CD8-positive, alpha-beta memory T cell (primary cell): ENCODE results near the gene BOD1L1. TPM values are rescaled to one million over a fixed set of nuclear protein-coding genes. Genes with fewer than 3 reads are reported as not detected.
"Not testable (repeated sequence)": the region's sequence is repeated elsewhere in the genome, so short reads cannot be mapped to it uniquely, and the experiment has no call there.

Experiments used
- CTCF ChIA-PET: fragments of 350-600 bp; sonication (Branson Sonifier 250); formaldehyde crosslinking; loops from one replicate; lab custom pipeline; 2021; ENCODE audit warnings: antibody characterized with exemption; lab: Charles Lee
- POLR2A ChIA-PET: fragments of 350-600 bp; sonication (Branson Sonifier 250); formaldehyde crosslinking; loops from one replicate; lab custom pipeline; 2021; ENCODE audit warnings: antibody characterized with exemption; lab: Charles Lee
- DNase-seq, 5 donors: peaks; one replicate each; pipeline versions ENCODE4 v3.0.0 to v3.0.0-alpha.2; 2020 to 2022; ENCODE audit warnings: mixed read lengths in 1 of 5
- H3K27ac ChIP-seq: one replicate; pipeline ENCODE4 v1.7.0; 2013; ENCODE audit warnings: low read depth, mild to moderate bottlenecking, low read length, moderate library complexity
- H3K27me3 ChIP-seq: 2 replicates; pipeline ENCODE4 v1.7.0; 2013; ENCODE audit warnings: low read length, mild to moderate bottlenecking; ENCODE audit not compliant: insufficient read depth, poor library complexity, severe bottlenecking
- H3K36me3 ChIP-seq: 2 replicates; pipeline ENCODE4 v1.7.0; 2013; ENCODE audit warnings: mild to moderate bottlenecking, low read length, moderate library complexity; ENCODE audit not compliant: insufficient read depth
- H3K4me1 ChIP-seq: 2 replicates; pipeline ENCODE4 v1.7.0; 2013; ENCODE audit warnings: mild to moderate bottlenecking, low read length, moderate library complexity; ENCODE audit not compliant: insufficient read depth
- H3K4me3 ChIP-seq: 2 replicates; pipeline ENCODE4 v1.7.0; 2013; ENCODE audit warnings: mild to moderate bottlenecking, low read length
- H3K9me3 ChIP-seq: 2 replicates; pipeline ENCODE4 v1.7.0; 2013; ENCODE audit warnings: mild to moderate bottlenecking, low read length
- H3K27ac Mint-ChIP-seq, 8 donors: one replicate each; pipeline ENCODE4 v1.8.0; 2020 to 2021; ENCODE audit warnings: mixed read lengths in 8 of 8, mild to moderate bottlenecking in 6 of 8, inconsistent platforms in 3 of 8, moderate library complexity in 3 of 8
- H3K27me3 Mint-ChIP-seq, 2 donors: one replicate each; pipeline ENCODE4 v1.8.0; 2020 to 2021; ENCODE audit warnings: mixed read lengths in 2 of 2, mild to moderate bottlenecking in 1 of 2, moderate library complexity in 1 of 2
- H3K36me3 Mint-ChIP-seq, 3 donors: one replicate each; pipeline ENCODE4 v1.8.0; 2020 to 2021; ENCODE audit warnings: mixed read lengths in 3 of 3, inconsistent platforms in 1 of 3, mild to moderate bottlenecking in 1 of 3
- H3K4me1 Mint-ChIP-seq, 3 donors: one replicate each; pipeline ENCODE4 v1.8.0; 2020 to 2021; ENCODE audit warnings: mixed read lengths in 3 of 3, inconsistent platforms in 1 of 3, mild to moderate bottlenecking in 1 of 3
- H3K4me3 Mint-ChIP-seq, 7 donors: one replicate each; pipeline ENCODE4 v1.8.0; 2020 to 2021; ENCODE audit warnings: mixed read lengths in 7 of 7, mild to moderate bottlenecking in 6 of 7, moderate library complexity in 4 of 7, inconsistent platforms in 2 of 7
- H3K9me3 Mint-ChIP-seq, 5 donors: one replicate each; pipeline ENCODE4 v1.8.0; 2020 to 2022; ENCODE audit warnings: mixed read lengths in 5 of 5, mild to moderate bottlenecking in 3 of 5, moderate library complexity in 2 of 5, inconsistent platforms in 1 of 5
- polyA plus RNA-seq: library from polyadenylated mRNA; unstranded; fragments of 300-500 nt; fragmentation: Illumina TruSeq; gene quantifications from one replicate; pipeline ENCODE4 v1.2.3, GENCODE V29; 2021
- total RNA-seq, 2 experiments: library from RNA; stranded (reverse); gene quantifications; one replicate each; pipeline ENCODE4 v1.2.3, GENCODE V29; 2021

The BOD1L1 gene
- total and polyA plus RNA-seq, 3 experiments from 2014 or later, result 6.4 to 37.1 (median 35.1) TPM

DNA sequence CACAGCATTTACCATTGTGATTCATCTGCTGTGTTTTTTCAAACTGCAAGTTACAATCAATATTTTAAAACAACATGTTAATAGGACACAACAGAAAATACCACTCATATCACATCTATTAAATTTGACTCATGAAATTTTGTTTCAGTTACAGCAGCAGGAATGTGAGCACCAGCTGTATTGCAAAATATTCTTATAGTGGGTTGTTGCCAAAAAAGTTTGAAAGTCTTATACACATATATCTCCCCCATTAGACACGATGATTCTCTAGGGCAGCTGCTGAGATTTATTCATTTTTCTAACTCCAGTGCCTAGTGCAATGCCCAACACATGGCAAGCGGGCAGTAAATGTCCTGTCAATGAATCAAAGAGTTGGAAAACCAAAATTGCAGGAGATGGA, 56.6 kb downstream of the BOD1L1 start:
- CTCF ChIA-PET, result no interaction called here
- Mint-ChIP-seq H3K4me1 (peaks cover 0 to 5% (median 0%) of the 10 kb centered on the region in 3 donors), H3K27ac (peak overlapping the region in 2 of 8 donors; percentile 9 to 36), H3K27me3 (no peaks in the 10 kb centered on the region), H3K36me3 (peaks cover 9 to 79% (median 40%) of the 10 kb centered on the region in 3 donors), H3K4me3 (no peak overlapping the region), H3K9me3 (no peaks in the 10 kb centered on the region)
- no peak overlapping the region for H3K27ac ChIP-seq
- no peak overlapping the region for H3K4me3 ChIP-seq
- no peaks in the 10 kb centered on the region for H3K9me3 ChIP-seq
- POLR2A ChIA-PET, result no interaction called here
- DNase-seq, result no peak
- no peaks in the 10 kb centered on the region for H3K4me1 ChIP-seq
- H3K27me3 ChIP-seq, result no peaks in the 10 kb centered on the region
- H3K36me3 ChIP-seq, result peaks cover 25% of the 10 kb centered on the region

DNA sequence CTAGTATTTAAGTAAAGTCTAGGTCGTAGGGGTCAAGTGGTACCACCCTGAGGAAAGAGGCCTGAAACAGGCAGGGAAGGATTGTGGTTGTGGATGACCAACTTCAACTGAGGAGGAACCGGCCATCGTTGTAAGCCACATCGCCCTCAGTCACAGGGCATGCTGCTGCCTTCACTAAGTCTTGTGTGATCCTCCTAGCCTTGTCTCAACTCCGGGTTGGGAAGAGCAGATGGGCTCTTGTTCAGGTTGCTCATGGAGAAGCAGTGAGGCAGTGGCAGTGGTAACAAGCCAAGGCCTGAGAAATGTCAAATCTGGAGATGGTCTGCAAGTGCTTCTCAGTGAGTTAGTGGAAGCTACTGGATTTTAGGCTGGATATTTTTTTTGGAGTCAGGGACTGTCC, 60.4 kb downstream of the BOD1L1 start:
- no peak for DNase-seq
- Mint-ChIP-seq H3K36me3 (peaks cover 9 to 50% (median 29%) of the 10 kb centered on the region in 3 donors), H3K27ac (no peak overlapping the region), H3K4me3 (peak overlapping the region in 1 of 7 donors; percentile 44), H3K9me3 (no peaks in the 10 kb centered on the region), H3K4me1 (peaks cover 0 to 5% (median 0%) of the 10 kb centered on the region in 3 donors), H3K27me3 (no peaks in the 10 kb centered on the region)
- Histone ChIP-seq H3K9me3 (no peaks in the 10 kb centered on the region), H3K4me1 (no peaks in the 10 kb centered on the region), H3K4me3 (no peak overlapping the region), H3K27me3 (no peaks in the 10 kb centered on the region), H3K36me3 (peaks cover 12% of the 10 kb centered on the region), H3K27ac (no peak overlapping the region)
- POLR2A ChIA-PET, result no interaction called here
- CTCF ChIA-PET, result no interaction called here

- Mint-ChIP-seq H3K4me3 (no peak overlapping the region), H3K9me3 (no peaks in the 10 kb centered on the region), H3K36me3 (peaks cover 7 to 11% (median 9%) of the 10 kb centered on the region in 3 donors), H3K4me1 (no peaks in the 10 kb centered on the region), H3K27me3 (peaks cover 0 to 4% of the 10 kb centered on the region in 2 donors), H3K27ac (no peak overlapping the region)
- ChIA-PET CTCF (no interaction called here), POLR2A (no interaction called here)
- Histone ChIP-seq H3K4me1 (no peaks in the 10 kb centered on the region), H3K4me3 (no peak overlapping the region), H3K9me3 (no peaks in the 10 kb centered on the region), H3K36me3 (no peaks in the 10 kb centered on the region), H3K27me3 (no peaks in the 10 kb centered on the region), H3K27ac (no peak overlapping the region)
- no peak for DNase-seq
Measured at GRCh38 chr4:13562876-13563275, 64.6 kb downstream of the BOD1L1 start.

GRCh38 chr4:13561673-13562072, 65.9 kb downstream of the BOD1L1 start:
- Mint-ChIP-seq H3K4me3 (no peak overlapping the region), H3K27me3 (peaks cover 5 to 12% of the 10 kb centered on the region in 2 donors), H3K36me3 (peaks cover 2 to 6% (median 5%) of the 10 kb centered on the region in 3 donors), H3K27ac (no peak overlapping the region), H3K4me1 (no peaks in the 10 kb centered on the region), H3K9me3 (no peaks in the 10 kb centered on the region)
- Histone ChIP-seq H3K27me3 (no peaks in the 10 kb centered on the region), H3K27ac (no peak overlapping the region), H3K4me3 (no peak overlapping the region), H3K9me3 (no peaks in the 10 kb centered on the region), H3K36me3 (no peaks in the 10 kb centered on the region), H3K4me1 (no peaks in the 10 kb centered on the region)
- ChIA-PET CTCF (no interaction called here), POLR2A (no interaction called here)
- DNase-seq, result no peak

DNA sequence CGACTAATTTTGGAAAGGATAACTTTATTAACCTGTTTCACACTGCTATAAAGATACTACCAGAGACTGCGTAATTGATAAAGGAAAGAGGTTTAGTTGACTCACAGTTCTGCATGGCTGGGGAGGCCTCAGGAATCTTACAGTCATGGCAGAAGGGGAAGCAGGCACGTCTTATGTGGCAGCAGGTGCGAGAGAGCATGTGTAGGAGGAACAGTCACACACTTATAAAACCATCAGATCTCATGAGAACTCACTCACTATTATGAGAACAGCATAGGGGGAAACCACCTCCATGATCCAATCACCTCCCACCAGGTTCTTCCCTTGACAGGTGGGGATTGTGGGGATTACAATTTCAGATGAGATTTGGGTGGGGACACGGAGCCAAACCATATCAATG, 67.4 kb downstream of the BOD1L1 start:
- H3K36me3 Mint-ChIP-seq, H3K27ac ChIP-seq, CTCF ChIA-PET, POLR2A ChIA-PET, H3K36me3 ChIP-seq, H3K4me1 Mint-ChIP-seq, H3K4me1 ChIP-seq, H3K27me3 ChIP-seq, H3K4me3 Mint-ChIP-seq, H3K9me3 ChIP-seq, H3K9me3 Mint-ChIP-seq, DNase-seq, H3K4me3 ChIP-seq: not testable (repeated sequence)
- Mint-ChIP-seq H3K27ac (peak overlapping the region in 1 of 8 donors; percentile 8), H3K27me3 (peaks cover 7 to 22% of the 10 kb centered on the region in 2 donors)

DNA sequence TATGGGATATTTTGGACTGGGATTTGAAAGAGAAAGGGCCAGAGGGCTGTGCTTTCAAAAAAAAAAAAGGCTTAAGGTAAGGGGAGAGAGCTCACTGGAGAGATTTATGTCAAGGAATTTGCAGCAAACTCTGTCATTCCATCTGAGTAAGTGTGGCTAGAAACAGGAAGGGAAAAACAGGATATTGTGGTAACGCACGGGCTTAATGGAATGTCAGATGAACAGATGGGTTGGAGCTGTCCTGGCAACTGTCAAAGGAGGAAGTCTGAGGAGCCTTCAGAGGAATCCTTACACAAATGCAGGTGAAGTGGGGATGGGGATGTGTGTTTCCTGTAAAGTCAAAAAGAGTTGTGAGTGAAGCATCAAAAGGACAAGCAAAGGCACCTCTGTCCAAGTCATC, 68.1 kb downstream of the BOD1L1 start:
- H3K4me3 Mint-ChIP-seq, result no peak overlapping the region

GRCh38 chr4:13558881-13559280, 68.6 kb downstream of the BOD1L1 start:
- Mint-ChIP-seq H3K27ac (no peak overlapping the region), H3K27me3 (peaks cover 7 to 27% of the 10 kb centered on the region in 2 donors), H3K9me3 (no peaks in the 10 kb centered on the region), H3K4me3 (no peak overlapping the region), H3K4me1 (no peaks in the 10 kb centered on the region), H3K36me3 (no peaks in the 10 kb centered on the region)
- DNase-seq, result no peak
- no peaks in the 10 kb centered on the region for H3K4me1 ChIP-seq
- H3K4me3 ChIP-seq, result no peak overlapping the region
- ChIA-PET POLR2A (no interaction called here), CTCF (no interaction called here)
- no peaks in the 10 kb centered on the region for H3K27me3 ChIP-seq
- no peak overlapping the region for H3K27ac ChIP-seq
- H3K9me3 ChIP-seq, result no peaks in the 10 kb centered on the region
- H3K36me3 ChIP-seq, result no peaks in the 10 kb centered on the region

More for the DNA sequence above, 68.1 kb downstream of the BOD1L1 start:
- no peaks in the 10 kb centered on the region for H3K9me3 Mint-ChIP-seq
- no peaks in the 10 kb centered on the region for H3K36me3 Mint-ChIP-seq
- no peak overlapping the region for H3K27ac Mint-ChIP-seq
- DNase-seq, result no peak
- no peaks in the 10 kb centered on the region for H3K36me3 ChIP-seq
- H3K4me3 ChIP-seq, result no peak overlapping the region
- H3K9me3 ChIP-seq, result no peaks in the 10 kb centered on the region
- H3K27me3 ChIP-seq, result no peaks in the 10 kb centered on the region
- H3K4me1 ChIP-seq, result no peaks in the 10 kb centered on the region
- ChIA-PET CTCF (no interaction called here), POLR2A (no interaction called here)
- no peak overlapping the region for H3K27ac ChIP-seq
- no peaks in the 10 kb centered on the region for H3K4me1 Mint-ChIP-seq
- H3K27me3 Mint-ChIP-seq, result peaks cover 7 to 25% of the 10 kb centered on the region in 2 donors

DNA sequence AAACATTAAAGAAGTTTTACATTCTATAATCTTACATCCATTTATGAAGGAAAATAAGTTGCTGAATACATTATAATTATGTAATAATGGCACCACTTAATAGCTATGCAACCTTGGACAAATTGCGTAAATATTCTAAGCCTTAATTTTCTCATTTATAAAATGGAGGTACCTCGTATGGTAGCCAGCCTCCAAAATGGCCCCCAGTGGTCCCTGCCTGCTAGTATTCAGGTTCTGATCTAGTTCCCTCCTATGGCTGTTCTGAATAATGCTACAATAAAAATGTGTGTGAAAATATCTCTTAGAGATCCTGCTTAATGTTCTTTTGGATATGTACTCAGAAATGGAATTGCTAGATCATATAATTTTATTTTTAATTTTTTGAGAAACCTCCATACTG, 72.2 kb downstream of the BOD1L1 start:
- Histone ChIP-seq H3K4me3 (no peak overlapping the region), H3K27ac (no peak overlapping the region), H3K27me3 (peaks cover 2% of the 10 kb centered on the region), H3K36me3 (no peaks in the 10 kb centered on the region), H3K4me1 (no peaks in the 10 kb centered on the region), H3K9me3 (no peaks in the 10 kb centered on the region)
- Mint-ChIP-seq H3K27me3 (peaks cover 28 to 62% of the 10 kb centered on the region in 2 donors), H3K4me3 (no peak overlapping the region), H3K9me3 (peaks cover 0 to 3% (median 0%) of the 10 kb centered on the region in 5 donors), H3K27ac (no peak overlapping the region), H3K4me1 (no peaks in the 10 kb centered on the region), H3K36me3 (no peaks in the 10 kb centered on the region)
- no peak for DNase-seq
- CTCF ChIA-PET, result no interaction called here
- POLR2A ChIA-PET, result no interaction called here
